ENCODE measurements around the gene FHAD1. TPM values are rescaled to one million over a fixed set of nuclear protein-coding genes. Genes with fewer than 3 reads are reported as not detected.

FHAD1 gene
- total and polyA plus RNA-seq, 2 of the 13 experiments (the other 11 are each of a cell fraction or from before 2014, with no cell fraction given) = not detected

DNA sequence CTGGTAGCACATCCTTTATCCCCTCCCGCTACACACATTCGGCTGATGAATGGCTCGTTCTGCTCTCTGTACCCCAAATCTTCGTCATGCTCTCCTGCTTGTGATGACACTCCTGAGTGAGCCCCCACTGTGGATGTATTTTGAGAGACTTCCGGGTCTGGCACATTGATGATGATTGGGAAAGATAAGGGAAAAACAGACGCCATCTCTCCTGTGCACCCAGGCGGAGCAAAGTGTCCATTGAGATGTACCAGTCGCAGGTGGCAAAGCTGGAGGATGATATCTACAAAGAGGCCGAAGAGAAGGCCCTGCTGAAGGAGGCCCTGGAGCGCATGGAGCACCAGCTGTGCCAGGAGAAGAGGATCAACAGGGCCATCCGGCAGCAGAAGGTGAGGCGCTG lies 134.8 kb downstream of the FHAD1 start:
- Histone ChIP-seq H3K27me3 (ENCODE audit: control insufficient read depth in 1 of 2, insufficient read depth in 2 of 2, low read length in 2 of 2) (peaks cover 5 to 76% of the 10 kb centered on the region in 2 experiments; a peak in 4 of 5 replicates), H3K4me2 (ENCODE audit: low read depth, low read length) (no peak overlapping the region), H3K4me3 (replicated peaks in 1 of 3; ENCODE audit: insufficient read depth in 1 of 3, low read depth in 2 of 3, low read length in 3 of 3) (no peak overlapping the region), H3K36me3 (replicated peaks in 1 of 2; ENCODE audit: control insufficient read depth in 1 of 2, insufficient read depth in 2 of 2, low read length in 2 of 2) (no peaks in the 10 kb centered on the region), H3K27ac (ENCODE audit: extremely low read length, insufficient read depth, low read length) (no peak overlapping the region), H3K79me2 (ENCODE audit: insufficient read depth, low read length) (no peaks in the 10 kb centered on the region), H3K9me3 (ENCODE audit: low read length) (no peaks in the 10 kb centered on the region), H4K20me1 (ENCODE audit: insufficient read depth, low read length) (no peaks in the 10 kb centered on the region), H2AFZ (ENCODE audit: low read length) (no peak overlapping the region), H3K4me1 (ENCODE audit: insufficient read depth, low read length) (peaks cover 19% of the 10 kb centered on the region), H3K9ac (ENCODE audit: insufficient read depth, low read depth, low read length) (no peak overlapping the region)
- 63% methylated on average over 12 of the region's 12 CpGs for WGBS (ENCODE audit: low lambda C conversion rate)
- ChIA-PET POLR2A (no interaction called here), CTCF (ENCODE audit: low intra/inter-chr PET ratio, low total read pairs) (no interaction called here)
- intact Hi-C loops (cut with micrococcal nuclease; ENCODE audit: unreplicated experiment) = no loop called here
- ATAC-seq = no peak
- in situ Hi-C loops (cut with HindIII; ENCODE audit: extremely low pct_ligation_motif_present, low pct_unique_long_range_greater_than_20kb) = no loop called here
- no TSS peak for BruUV-seq (replicated peaks)
- no peak for DNase-seq (ENCODE audit: low spot score)
- FAIRE-seq = no peak
- no peak for TF ChIP-seq ZNF263 (CRISPR knock-in tag; IDR thresholded peaks at IDR 0.05)
- TF ChIP-seq, protein P1, sequence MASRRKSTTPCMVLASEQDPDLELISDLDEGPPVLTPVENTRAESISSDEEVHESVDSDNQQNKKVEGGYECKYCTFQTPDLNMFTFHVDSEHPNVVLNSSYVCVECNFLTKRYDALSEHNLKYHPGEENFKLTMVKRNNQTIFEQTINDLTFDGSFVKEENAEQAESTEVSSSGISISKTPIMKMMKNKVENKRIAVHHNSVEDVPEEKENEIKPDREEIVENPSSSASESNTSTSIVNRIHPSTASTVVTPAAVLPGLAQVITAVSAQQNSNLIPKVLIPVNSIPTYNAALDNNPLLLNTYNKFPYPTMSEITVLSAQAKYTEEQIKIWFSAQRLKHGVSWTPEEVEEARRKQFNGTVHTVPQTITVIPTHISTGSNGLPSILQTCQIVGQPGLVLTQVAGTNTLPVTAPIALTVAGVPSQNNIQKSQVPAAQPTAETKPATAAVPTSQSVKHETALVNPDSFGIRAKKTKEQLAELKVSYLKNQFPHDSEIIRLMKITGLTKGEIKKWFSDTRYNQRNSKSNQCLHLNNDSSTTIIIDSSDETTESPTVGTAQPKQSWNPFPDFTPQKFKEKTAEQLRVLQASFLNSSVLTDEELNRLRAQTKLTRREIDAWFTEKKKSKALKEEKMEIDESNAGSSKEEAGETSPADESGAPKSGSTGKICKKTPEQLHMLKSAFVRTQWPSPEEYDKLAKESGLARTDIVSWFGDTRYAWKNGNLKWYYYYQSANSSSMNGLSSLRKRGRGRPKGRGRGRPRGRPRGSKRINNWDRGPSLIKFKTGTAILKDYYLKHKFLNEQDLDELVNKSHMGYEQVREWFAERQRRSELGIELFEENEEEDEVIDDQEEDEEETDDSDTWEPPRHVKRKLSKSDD (CRISPR knock-in tag; IDR thresholded peaks at IDR 0.05; ENCODE audit: low read depth) = no peak
- no peak for TF ChIP-seq SNRNP70 (IDR thresholded peaks at IDR 0.05; ENCODE audit: low read depth, low read length)
- TF ChIP-seq, protein P2, sequence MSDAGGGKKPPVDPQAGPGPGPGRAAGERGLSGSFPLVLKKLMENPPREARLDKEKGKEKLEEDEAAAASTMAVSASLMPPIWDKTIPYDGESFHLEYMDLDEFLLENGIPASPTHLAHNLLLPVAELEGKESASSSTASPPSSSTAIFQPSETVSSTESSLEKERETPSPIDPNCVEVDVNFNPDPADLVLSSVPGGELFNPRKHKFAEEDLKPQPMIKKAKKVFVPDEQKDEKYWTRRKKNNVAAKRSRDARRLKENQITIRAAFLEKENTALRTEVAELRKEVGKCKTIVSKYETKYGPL (CRISPR knock-in tag; IDR thresholded peaks at IDR 0.05) = no peak
- no peak for TF ChIP-seq ZFAT (CRISPR knock-in tag; conservative IDR thresholded peaks at IDR 0.05)
- TF ChIP-seq, protein P3, sequence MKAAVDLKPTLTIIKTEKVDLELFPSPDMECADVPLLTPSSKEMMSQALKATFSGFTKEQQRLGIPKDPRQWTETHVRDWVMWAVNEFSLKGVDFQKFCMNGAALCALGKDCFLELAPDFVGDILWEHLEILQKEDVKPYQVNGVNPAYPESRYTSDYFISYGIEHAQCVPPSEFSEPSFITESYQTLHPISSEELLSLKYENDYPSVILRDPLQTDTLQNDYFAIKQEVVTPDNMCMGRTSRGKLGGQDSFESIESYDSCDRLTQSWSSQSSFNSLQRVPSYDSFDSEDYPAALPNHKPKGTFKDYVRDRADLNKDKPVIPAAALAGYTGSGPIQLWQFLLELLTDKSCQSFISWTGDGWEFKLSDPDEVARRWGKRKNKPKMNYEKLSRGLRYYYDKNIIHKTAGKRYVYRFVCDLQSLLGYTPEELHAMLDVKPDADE (CRISPR knock-in tag; IDR thresholded peaks at IDR 0.05) = no peak
- no peak for TF ChIP-seq MTA1 (CRISPR knock-in tag; IDR thresholded peaks at IDR 0.05; ENCODE audit: borderline replicate concordance)
- TF ChIP-seq ZNF317 (CRISPR knock-in tag; IDR thresholded peaks at IDR 0.05) = no peak
- TF ChIP-seq REPIN1 (CRISPR knock-in tag; IDR thresholded peaks at IDR 0.05; ENCODE audit: borderline replicate concordance, low read depth) = no peak
- TF ChIP-seq, protein P4, sequence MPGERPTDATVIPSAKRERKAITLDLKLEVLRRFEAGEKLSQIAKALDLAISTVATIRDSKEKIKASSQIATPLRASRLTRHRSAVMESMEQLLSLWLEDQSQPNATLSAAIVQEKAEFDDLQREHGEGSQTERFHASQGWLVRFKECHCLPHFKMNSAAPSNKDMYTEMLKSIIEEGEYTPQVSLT (CRISPR knock-in tag; IDR thresholded peaks at IDR 0.05; ENCODE audit: borderline replicate concordance, low read depth) = no peak
- TF ChIP-seq, protein P5, sequence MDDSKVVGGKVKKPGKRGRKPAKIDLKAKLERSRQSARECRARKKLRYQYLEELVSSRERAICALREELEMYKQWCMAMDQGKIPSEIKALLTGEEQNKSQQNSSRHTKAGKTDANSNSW (CRISPR knock-in tag; IDR thresholded peaks at IDR 0.05; ENCODE audit: borderline replicate concordance) = no peak
- no peak for TF ChIP-seq POLR2G (IDR thresholded peaks at IDR 0.05; ENCODE audit: low read depth, low read length)
- no peak for TF ChIP-seq DNMT1 (CRISPR knock-in tag; IDR thresholded peaks at IDR 0.05)
- TF ChIP-seq, protein P6, sequence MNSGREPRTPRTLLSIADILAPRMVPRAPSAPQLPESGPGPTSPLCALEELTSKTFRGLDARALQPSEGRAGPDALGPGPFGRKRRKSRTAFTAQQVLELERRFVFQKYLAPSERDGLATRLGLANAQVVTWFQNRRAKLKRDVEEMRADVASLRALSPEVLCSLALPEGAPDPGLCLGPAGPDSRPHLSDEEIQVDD (CRISPR knock-in tag; IDR thresholded peaks at IDR 0.05; ENCODE audit: borderline replicate concordance) = no peak
- TF ChIP-seq, protein P7, sequence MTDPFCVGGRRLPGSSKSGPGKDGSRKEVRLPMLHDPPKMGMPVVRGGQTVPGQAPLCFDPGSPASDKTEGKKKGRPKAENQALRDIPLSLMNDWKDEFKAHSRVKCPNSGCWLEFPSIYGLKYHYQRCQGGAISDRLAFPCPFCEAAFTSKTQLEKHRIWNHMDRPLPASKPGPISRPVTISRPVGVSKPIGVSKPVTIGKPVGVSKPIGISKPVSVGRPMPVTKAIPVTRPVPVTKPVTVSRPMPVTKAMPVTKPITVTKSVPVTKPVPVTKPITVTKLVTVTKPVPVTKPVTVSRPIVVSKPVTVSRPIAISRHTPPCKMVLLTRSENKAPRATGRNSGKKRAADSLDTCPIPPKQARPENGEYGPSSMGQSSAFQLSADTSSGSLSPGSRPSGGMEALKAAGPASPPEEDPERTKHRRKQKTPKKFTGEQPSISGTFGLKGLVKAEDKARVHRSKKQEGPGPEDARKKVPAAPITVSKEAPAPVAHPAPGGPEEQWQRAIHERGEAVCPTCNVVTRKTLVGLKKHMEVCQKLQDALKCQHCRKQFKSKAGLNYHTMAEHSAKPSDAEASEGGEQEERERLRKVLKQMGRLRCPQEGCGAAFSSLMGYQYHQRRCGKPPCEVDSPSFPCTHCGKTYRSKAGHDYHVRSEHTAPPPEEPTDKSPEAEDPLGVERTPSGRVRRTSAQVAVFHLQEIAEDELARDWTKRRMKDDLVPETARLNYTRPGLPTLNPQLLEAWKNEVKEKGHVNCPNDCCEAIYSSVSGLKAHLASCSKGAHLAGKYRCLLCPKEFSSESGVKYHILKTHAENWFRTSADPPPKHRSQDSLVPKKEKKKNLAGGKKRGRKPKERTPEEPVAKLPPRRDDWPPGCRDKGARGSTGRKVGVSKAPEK (CRISPR knock-in tag; IDR thresholded peaks at IDR 0.05; ENCODE audit: borderline replicate concordance) = no peak
- no peak for TF ChIP-seq ZFP37 (CRISPR knock-in tag; IDR thresholded peaks at IDR 0.05; ENCODE audit: borderline replicate concordance)

All from HepG2 (cell line).